Mesothelial cell of epicardium (in vitro differentiated cells): Measurements from ENCODE around the gene UGGT1. TPM values are rescaled to one million over a fixed set of nuclear protein-coding genes. Genes with fewer than 3 reads are reported as not detected.
A peak's percentile ranks its signal among the peaks of the same experiment; 100 is the strongest.

Experiments
- DNase-seq, 2 experiments: peaks; one replicate each; pipeline ENCODE4 v3.0.0; 2021; ENCODE audit warnings: low spot score in 2 of 2; ENCODE audit not compliant: unreplicated experiment in 2 of 2
- H3K27ac Mint-ChIP-seq: 2 replicates; pipeline ENCODE4 v1.8.0; 2021; ENCODE audit warnings: mixed read lengths
- H3K27me3 Mint-ChIP-seq: 2 replicates; pipeline ENCODE4 v1.8.0; 2021; ENCODE audit warnings: low read depth, mixed read lengths
- H3K36me3 Mint-ChIP-seq: 2 replicates; pipeline ENCODE4 v1.8.0; 2021; ENCODE audit warnings: mixed read lengths
- H3K4me1 Mint-ChIP-seq: 2 replicates; pipeline ENCODE4 v1.8.0; 2021; ENCODE audit warnings: mixed read lengths
- H3K4me3 Mint-ChIP-seq: 2 replicates; pipeline ENCODE4 v1.8.0; 2021; ENCODE audit warnings: mild to moderate bottlenecking, moderate library complexity, mixed read lengths
- H3K9me3 Mint-ChIP-seq: 2 replicates; pipeline ENCODE4 v1.8.0; 2021; ENCODE audit warnings: mixed read lengths
- total RNA-seq: library from RNA; stranded (reverse); gene quantifications from 3 replicates; pipeline ENCODE4 v1.2.1, GENCODE V29; 2021
- TF ChIP-seq, protein P1 (sequence below): fragments of 200-600 bp; sonication (generic); IDR thresholded peaks from one replicate; pipeline ENCODE4 v1.5.0; 2021; ENCODE audit warnings: antibody characterized with exemption; ENCODE audit not compliant: unreplicated experiment

The UGGT1 gene
- total RNA-seq, 1 donor from 2014 or later, result 41.8 TPM

GRCh38 chr2:128219891-128220290, 128.9 kb downstream of the UGGT1 start:
- DNase-seq, result no peak
- H3K27ac Mint-ChIP-seq, result no peak overlapping the region

DNA sequence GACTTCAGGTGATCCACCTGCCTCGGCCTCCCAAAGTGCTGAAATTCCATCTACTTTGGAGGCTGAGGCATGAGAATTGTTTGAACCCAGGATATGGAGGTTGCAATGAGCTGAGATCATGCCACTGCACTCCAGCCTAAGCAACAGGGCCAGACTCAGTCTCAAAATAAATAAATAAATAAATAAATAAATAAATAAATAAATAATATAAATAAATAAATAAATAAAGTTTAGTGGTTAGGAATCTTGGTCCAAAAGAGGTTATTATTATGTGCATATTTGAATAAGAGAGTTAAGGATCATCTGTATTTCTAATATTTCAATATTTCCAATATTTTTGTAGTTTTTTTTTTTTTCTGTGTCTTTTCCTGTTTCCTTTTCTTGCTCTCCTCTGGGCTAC, 136.9 kb downstream of the UGGT1 start:
- Mint-ChIP-seq H3K4me3 (no peak overlapping the region), H3K9me3 (peaks cover 3% of the 10 kb centered on the region), H3K36me3 (no peaks in the 10 kb centered on the region), H3K27me3 (peaks cover 9% of the 10 kb centered on the region), H3K4me1 (no peaks in the 10 kb centered on the region), H3K27ac (no peak overlapping the region)
- TF ChIP-seq, protein P1, sequence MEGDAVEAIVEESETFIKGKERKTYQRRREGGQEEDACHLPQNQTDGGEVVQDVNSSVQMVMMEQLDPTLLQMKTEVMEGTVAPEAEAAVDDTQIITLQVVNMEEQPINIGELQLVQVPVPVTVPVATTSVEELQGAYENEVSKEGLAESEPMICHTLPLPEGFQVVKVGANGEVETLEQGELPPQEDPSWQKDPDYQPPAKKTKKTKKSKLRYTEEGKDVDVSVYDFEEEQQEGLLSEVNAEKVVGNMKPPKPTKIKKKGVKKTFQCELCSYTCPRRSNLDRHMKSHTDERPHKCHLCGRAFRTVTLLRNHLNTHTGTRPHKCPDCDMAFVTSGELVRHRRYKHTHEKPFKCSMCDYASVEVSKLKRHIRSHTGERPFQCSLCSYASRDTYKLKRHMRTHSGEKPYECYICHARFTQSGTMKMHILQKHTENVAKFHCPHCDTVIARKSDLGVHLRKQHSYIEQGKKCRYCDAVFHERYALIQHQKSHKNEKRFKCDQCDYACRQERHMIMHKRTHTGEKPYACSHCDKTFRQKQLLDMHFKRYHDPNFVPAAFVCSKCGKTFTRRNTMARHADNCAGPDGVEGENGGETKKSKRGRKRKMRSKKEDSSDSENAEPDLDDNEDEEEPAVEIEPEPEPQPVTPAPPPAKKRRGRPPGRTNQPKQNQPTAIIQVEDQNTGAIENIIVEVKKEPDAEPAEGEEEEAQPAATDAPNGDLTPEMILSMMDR, result no peak
- no peak for DNase-seq

More at GRCh38 chr2:128219891-128220290, 128.9 kb downstream of the UGGT1 start:
- Mint-ChIP-seq H3K4me3 (no peak overlapping the region), H3K27me3 (no peaks in the 10 kb centered on the region), H3K36me3 (no peaks in the 10 kb centered on the region), H3K9me3 (no peaks in the 10 kb centered on the region), H3K4me1 (no peaks in the 10 kb centered on the region)
- TF ChIP-seq, protein P1, result no peak

- Mint-ChIP-seq H3K27me3 (peaks cover 9% of the 10 kb centered on the region), H3K27ac (no peak overlapping the region), H3K4me3 (no peak overlapping the region), H3K4me1 (no peaks in the 10 kb centered on the region), H3K36me3 (no peaks in the 10 kb centered on the region), H3K9me3 (peaks cover 3% of the 10 kb centered on the region)
- DNase-seq, result no peak
- TF ChIP-seq, protein P1, result no peak
These were observed 137.9 kb downstream of the UGGT1 start for GRCh38 chr2:128228894-128229293.

- peaks cover 5% of the 10 kb centered on the region for H3K4me1 Mint-ChIP-seq
- H3K4me3 Mint-ChIP-seq, result peak overlapping the region; percentile 73
- peak; percentile 76 to 91 for DNase-seq
- no peaks in the 10 kb centered on the region for H3K36me3 Mint-ChIP-seq
- TF ChIP-seq, protein P1, result peak; percentile 78
- no peak overlapping the region for H3K27ac Mint-ChIP-seq
- H3K9me3 Mint-ChIP-seq, result no peaks in the 10 kb centered on the region
- peaks cover 11% of the 10 kb centered on the region for H3K27me3 Mint-ChIP-seq
These were observed 142.2 kb downstream of the UGGT1 start for GRCh38 chr2:128232965-128233789.

DNA sequence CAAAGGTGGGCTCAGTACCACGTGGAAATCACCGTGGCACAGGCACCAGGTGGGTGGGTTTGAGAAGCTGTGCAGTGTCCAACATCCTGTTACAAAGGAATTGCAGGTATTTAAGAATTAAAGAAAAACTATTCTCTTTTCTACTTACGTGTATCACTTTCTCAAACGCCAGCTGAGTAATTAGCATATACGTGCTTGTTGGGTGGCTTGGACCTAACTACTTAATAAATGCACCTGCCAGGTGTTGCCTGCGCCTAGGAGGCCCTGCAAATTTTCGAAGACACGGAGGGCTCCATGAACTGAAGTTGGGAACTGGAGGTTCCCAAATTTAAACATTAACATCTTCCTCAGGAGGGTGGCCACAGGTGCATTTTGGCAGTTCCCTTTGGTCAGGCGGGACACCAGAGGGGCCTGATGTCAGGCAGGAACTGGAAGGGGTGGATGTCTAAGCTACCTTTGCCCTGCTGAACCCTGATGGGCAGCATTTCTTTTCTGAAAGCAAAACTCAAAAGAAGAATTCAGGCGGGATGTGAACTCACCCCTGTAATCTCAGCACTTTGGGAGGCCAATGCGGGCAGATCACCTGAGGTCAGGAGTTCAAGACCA, 142.9 kb downstream of the UGGT1 start:
- peaks cover 11% of the 10 kb centered on the region for H3K27me3 Mint-ChIP-seq
- H3K27ac Mint-ChIP-seq, result no peak overlapping the region

More for the DNA sequence above, 142.9 kb downstream of the UGGT1 start:
- H3K4me1 Mint-ChIP-seq, result peaks cover 5% of the 10 kb centered on the region
- no peak for DNase-seq
- TF ChIP-seq, protein P1, result peak; percentile 10
- H3K36me3 Mint-ChIP-seq, result no peaks in the 10 kb centered on the region
- no peaks in the 10 kb centered on the region for H3K9me3 Mint-ChIP-seq
- H3K4me3 Mint-ChIP-seq, result peak overlapping the region; percentile 73
